Measurements from ENCODE around the gene GRM7. TPM values are rescaled to one million over a fixed set of nuclear protein-coding genes. Genes with fewer than 3 reads are reported as not detected.

The GRM7 gene
- total RNA-seq, 4 donors from 2014 or later: 0.09 TPM; not detected in 3

DNA sequence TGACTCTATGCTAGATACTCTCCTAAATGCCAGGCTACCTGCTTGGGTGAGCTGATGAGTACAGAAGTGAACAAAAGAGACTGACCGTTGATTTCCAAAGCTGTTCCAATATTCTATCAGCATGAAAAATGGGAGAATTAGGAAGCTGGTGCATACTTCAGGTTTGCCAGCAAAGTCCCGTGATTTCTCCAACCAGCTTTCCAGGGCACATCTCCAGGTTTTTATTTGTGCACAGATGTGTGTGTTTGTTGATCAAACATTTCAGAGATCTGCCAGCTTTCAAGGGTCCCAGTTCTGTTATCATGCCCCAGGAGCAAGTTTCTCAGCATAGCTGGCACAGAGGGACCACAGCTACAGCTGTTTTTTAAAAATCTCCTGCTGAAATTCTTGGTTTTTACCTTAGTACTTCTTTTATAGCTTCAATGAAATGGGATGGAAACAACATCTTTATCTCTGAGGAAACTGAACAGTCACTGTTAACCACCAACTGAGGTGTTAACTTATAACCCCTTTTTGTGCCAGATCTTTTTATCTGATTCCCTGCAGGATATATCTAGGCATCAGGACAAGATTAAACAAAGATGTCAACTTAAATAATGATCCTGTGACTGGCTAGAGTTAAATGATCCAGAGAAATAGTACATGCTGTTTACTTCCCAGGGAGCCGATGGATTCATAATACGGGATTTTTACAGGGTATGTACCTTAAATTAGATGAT lies 380.8 kb downstream of the GRM7 start:
- H3K9me3 ChIP-seq: no peaks in the 10 kb centered on the region
- no peak overlapping the region for H3K27ac ChIP-seq
- WGBS, 2 donors: 42% methylated on average over 4 of the region's 4 CpGs
- no peak for TF ChIP-seq POLR2A (IDR thresholded peaks at IDR 0.05)
- TF ChIP-seq, protein P1, sequence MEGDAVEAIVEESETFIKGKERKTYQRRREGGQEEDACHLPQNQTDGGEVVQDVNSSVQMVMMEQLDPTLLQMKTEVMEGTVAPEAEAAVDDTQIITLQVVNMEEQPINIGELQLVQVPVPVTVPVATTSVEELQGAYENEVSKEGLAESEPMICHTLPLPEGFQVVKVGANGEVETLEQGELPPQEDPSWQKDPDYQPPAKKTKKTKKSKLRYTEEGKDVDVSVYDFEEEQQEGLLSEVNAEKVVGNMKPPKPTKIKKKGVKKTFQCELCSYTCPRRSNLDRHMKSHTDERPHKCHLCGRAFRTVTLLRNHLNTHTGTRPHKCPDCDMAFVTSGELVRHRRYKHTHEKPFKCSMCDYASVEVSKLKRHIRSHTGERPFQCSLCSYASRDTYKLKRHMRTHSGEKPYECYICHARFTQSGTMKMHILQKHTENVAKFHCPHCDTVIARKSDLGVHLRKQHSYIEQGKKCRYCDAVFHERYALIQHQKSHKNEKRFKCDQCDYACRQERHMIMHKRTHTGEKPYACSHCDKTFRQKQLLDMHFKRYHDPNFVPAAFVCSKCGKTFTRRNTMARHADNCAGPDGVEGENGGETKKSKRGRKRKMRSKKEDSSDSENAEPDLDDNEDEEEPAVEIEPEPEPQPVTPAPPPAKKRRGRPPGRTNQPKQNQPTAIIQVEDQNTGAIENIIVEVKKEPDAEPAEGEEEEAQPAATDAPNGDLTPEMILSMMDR (IDR thresholded peaks at IDR 0.05): no peak
- H3K36me3 ChIP-seq: no peaks in the 10 kb centered on the region
- H3K4me1 ChIP-seq: no peaks in the 10 kb centered on the region
- intact Hi-C loops (cut with DNase I): no loop called here
- no peak overlapping the region for H3K4me3 ChIP-seq
- no peak for DNase-seq
- H3K27me3 ChIP-seq: no peaks in the 10 kb centered on the region

DNA sequence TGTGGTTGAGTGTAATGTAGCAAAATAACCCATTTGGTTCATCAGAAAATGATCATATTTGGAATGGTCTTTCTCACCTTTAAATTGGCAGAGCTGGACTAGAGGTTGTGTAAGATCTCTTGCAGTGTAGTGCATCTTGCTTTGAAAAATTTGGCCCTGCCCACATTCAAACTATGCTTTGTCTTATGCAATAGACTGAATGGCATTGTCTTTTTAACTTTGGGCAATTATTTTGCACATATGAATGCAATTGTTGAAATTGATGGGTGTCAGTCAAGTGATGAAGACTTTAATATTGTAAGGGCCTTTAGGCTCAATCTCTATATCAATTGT lies 381.4 kb downstream of the GRM7 start:
- Histone ChIP-seq H3K4me3 (no peak overlapping the region), H3K36me3 (no peaks in the 10 kb centered on the region), H3K27ac (no peak overlapping the region), H3K9me3 (no peaks in the 10 kb centered on the region), H3K4me1 (no peaks in the 10 kb centered on the region), H3K27me3 (no peaks in the 10 kb centered on the region)
- intact Hi-C loops (cut with DNase I): no loop called here
- TF ChIP-seq, protein P1 (IDR thresholded peaks at IDR 0.05): no peak
- no peak for TF ChIP-seq POLR2A (IDR thresholded peaks at IDR 0.05)
- no peak for DNase-seq

DNA sequence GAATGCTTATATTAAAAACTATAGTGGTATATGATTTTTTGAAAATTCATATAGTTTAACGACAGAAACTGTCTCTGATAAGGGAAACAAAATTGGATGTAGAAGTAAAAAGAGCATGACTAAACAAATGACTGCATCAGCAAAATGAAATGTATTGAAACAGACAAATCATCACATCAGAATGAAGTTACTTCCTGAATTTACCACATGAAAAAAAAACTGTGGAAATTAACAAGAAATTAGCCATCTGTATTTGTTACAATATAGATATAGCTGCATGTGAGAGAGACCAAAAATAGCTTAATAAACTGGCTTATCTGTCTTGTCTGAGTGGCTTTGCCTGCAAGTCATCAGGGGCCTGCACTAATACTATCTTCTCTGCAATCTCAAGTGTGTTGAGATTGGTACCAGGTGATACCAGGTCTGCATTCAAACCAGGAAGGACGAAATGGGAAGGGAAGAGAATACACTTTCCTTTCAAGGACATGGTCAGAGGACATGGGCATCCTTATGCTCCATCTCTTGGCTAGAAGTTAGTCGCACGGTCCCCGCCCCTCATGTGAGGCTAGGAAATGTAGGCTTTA lies 388.7 kb downstream of the GRM7 start:
- Histone ChIP-seq H3K27ac (no peak overlapping the region), H3K36me3 (no peaks in the 10 kb centered on the region), H3K27me3 (no peaks in the 10 kb centered on the region), H3K9me3 (no peaks in the 10 kb centered on the region), H3K4me3 (no peak overlapping the region), H3K4me1 (no peaks in the 10 kb centered on the region)
- intact Hi-C loops (cut with DNase I): no loop called here
- TF ChIP-seq POLR2A (IDR thresholded peaks at IDR 0.05): no peak
- no peak for DNase-seq
- whole genome bisulfite sequencing, 2 donors: 77 to 82% methylated on average over 5 of the region's 5 CpGs

DNA sequence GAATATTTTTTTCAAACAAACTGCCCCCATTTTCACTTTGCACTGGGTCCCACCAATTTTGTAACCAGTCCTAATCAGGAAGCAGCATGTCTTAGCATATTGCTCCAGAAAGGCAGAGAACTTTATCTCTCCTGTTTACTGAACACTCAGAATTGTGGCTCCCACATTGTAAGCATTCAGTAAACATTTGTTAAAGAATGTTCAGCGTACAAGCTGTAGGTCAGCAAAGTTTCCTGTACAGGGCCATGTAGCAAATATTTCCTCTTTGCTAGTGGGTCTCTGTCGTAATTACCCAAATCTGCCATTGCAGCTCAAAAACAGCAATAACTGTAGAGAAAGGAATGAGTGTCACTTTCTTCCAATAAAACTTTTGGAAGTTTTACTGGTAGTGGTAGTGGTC lies 393.3 kb downstream of the GRM7 start:
- no peak overlapping the region for H3K27ac ChIP-seq
- H3K4me1 ChIP-seq: no peaks in the 10 kb centered on the region
- 48 to 53% methylated on average over 2 of the region's 2 CpGs for WGBS, 2 donors
- TF ChIP-seq, protein P1 (IDR thresholded peaks at IDR 0.05): no peak
- no peak for TF ChIP-seq POLR2A (IDR thresholded peaks at IDR 0.05)
- H3K4me3 ChIP-seq: no peak overlapping the region
- intact Hi-C loops (cut with DNase I): no loop called here
- H3K9me3 ChIP-seq: peaks cover 0 to 7% (median 0%) of the 10 kb centered on the region in 3 donors
- no peaks in the 10 kb centered on the region for H3K36me3 ChIP-seq
- no peaks in the 10 kb centered on the region for H3K27me3 ChIP-seq
- no peak for DNase-seq

GRCh38 chr3:7260975-7261374 lies 400.1 kb downstream of the GRM7 start:
- 64 to 72% methylated on average over 1 of the region's 1 CpG for WGBS, 2 donors

More at GRCh38 chr3:7260975-7261374, 400.1 kb downstream of the GRM7 start:
- DNase-seq: no peak
- Histone ChIP-seq H3K36me3 (no peaks in the 10 kb centered on the region), H3K27me3 (no peaks in the 10 kb centered on the region), H3K27ac (no peak overlapping the region), H3K4me1 (no peaks in the 10 kb centered on the region), H3K9me3 (peaks cover 0 to 7% (median 0%) of the 10 kb centered on the region in 3 donors), H3K4me3 (no peak overlapping the region)
- TF ChIP-seq, protein P1 (IDR thresholded peaks at IDR 0.05): no peak
- no peak for TF ChIP-seq POLR2A (IDR thresholded peaks at IDR 0.05)
- intact Hi-C loops (cut with DNase I): no loop called here
